GM19468 (cell line): ENCODE results near the gene KIAA1671.

Source experiments
- ATAC-seq: cut with Tn5 transposase; IDR thresholded peaks from one replicate; pipeline ENCODE4 v1.9.1; 2021; ENCODE audit warnings: mild to moderate bottlenecking, moderate library complexity, moderate number of reproducible peaks; ENCODE audit not compliant: unreplicated experiment; ENCODE audit errors: extremely low read depth

KIAA1671 gene

DNA sequence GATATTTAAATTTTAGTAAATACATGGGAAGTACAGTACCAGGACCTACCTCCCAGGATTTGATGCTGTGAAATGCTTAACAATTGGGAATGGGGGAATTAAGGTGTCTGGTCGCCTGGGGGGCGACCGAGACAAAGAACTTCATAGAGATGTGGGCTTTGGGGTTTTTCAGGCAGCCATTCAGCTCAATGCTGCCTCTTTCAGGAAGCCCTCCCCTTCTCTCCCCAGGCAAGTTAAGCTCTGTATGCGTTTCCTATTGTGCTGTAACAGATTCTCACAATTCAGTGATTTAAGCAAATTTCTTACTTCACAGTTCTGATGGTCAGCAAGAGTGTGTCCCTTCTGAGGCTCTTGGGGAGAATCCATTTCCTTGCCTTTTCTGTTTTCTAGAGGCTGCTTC is 53.8 kb downstream of the KIAA1671 start:
- no peak for ATAC-seq

DNA sequence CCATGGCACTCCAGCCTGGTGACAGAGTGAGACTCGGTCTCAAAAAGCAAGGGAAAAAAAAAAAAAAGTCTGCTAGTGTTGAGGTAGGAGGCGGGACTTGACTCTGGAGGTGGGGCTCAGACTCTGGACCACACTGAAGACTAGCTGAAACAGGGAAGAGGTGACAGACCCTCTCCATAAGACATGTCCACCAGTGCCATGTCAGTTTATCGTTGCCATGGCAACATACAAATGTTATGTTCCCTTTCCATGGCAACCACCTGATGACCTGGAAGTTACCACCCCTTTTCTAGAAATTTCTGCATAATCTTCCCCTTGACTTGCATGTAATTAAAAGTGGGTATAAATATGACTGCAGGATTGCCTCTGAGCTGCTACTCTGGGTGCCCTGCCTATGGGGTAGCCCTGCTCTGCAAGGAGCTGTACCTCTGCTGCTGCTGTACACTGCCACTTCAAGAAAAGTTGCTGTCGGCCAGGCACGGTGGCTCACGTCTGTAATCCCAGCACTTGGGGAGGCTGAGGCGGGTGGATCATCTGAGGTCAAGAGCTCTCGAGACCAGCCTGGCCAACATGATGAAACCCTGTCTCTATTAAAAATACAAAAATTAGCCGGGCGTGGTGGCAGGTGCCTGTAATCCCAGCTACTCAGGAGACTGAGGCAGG is 55.1 kb downstream of the KIAA1671 start:
- no peak for ATAC-seq

DNA sequence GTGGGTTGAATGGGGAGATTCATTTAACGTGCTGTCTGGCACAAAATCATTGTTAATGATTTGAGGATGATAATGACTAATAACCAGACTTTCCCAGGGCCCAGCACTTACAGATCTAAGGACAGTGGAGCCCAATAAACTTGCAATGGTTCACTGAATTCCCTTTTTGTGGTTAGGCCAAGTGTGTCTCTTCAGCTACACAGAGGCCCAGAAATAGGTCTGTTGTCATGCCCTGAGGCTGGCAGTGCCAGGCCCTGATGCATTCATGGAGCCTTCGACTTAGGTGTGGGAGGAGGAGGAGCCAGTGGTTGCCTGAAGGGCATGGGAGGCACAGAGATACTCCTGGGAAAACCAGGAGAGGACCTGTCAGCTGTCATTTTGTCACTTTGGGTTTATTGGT is 56.1 kb downstream of the KIAA1671 start:
- no peak for ATAC-seq

DNA sequence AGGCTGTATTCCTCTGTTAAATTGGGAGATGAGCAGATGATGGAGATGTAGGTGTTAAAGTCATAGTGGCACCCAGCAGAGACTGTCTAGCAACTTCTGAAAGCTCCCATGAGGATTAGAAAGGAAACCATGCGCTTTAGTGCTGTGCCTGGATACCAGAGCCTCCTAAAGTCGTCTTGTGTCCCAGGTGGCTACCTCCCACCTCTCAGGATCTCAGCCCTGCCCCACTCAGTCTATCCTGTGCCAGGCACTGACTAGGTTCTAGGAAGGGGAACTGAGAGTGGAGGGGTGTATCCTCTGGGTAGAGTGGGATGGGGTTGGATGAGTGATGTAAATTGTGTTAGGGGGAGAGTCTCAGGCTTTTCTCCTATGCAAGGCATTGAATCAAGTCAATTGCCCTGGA is 60.2 kb downstream of the KIAA1671 start:
- no peak for ATAC-seq

DNA sequence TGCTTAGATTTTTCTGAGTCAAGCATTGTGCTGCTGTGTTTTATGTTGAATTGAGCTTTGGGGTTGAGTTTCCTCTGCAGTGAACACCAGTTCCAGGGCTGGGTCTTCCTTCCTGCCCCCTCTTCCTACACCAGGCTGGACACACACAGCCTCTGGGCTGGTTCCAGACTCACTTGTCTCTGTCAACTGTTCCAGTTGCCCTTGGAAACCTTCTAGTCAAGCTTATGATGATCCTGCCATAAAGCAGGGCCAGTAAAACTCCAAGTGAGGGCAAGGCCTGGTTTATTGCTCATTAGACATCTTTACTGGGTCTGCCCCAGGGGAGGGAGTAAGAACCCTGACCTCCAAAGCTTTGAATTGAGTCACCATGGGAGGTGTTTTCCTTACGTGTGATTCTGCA is 61.1 kb downstream of the KIAA1671 start:
- ATAC-seq: no peak

DNA sequence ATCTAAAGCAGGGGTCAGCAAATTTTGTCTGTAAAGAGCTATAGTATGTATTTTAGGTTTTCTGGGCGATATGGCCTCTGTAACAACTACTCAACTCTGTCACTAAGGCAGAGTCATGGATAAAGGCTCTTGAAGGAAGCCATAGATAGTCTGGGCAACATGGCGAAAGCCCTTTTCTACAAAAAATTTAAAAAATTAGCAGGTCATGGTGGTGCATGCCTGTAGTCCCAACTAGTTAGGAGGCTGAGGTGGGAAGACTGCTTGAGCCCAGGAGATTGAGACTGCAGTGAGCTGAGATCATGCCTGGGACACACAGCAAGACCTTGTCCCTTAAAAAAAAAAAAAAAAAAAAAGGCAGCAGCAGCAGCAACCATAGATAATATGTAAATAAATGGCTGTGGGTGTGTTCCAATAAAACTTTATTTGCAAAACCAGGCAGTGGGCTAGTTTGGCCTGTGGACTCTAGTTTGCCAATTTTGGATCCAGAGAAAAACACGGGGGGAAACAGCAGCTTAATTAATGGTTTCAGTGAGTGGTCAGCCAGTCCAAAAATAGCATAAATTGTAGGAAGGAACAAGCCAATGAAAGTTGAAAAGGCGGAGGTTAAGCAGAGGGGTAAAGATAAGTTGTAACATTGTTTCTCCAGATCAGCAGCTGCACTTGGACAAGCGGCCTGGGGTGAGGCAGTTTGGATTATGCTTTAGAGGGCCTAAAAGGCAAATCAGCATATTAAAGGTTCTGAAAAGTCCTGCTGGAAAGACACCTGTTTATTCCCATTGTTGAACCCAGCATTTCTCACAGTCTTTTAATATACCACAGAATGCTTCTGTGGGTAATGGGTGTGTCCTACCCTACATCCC is 62.6 kb downstream of the KIAA1671 start:
- ATAC-seq: no peak

DNA sequence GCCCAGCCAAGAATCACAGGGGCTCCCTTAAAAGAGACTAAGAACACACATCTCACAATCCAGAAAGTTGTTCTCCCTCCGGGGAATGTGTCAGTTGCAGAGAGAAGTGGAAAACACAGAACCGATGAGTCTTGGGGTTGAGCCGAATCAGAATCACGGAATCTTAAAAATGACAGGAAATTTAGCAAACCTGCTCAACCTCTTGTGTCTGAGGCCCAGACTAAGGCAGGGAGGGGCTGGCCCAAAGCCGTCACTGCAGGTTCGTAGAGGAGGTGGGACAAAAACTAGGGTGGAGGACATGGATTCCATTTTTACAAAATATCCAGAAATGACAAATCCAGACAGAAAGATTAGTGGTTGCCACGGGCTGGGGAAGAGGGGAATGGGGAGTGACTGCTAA is 63.8 kb downstream of the KIAA1671 start:
- ATAC-seq: no peak

DNA sequence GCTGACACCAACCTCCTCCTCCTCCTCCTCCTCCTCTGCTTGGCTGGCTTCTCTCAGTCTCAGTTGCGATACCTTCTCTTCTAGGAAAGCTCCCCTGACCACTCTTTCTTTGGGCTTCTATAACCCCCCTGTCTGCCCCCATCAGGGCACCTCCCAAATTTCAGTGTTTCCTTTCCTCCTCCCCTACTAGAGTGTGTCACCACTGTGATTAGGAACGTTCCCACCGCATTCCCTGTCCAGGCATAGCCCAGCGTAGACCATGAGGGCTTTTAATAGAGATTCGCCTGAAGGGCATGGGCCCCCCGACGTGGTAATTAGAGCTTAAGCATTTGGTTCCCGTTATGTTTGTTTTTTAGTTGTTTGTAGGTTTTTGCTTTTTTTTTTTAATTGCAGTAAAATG is 65.5 kb downstream of the KIAA1671 start:
- no peak for ATAC-seq

DNA sequence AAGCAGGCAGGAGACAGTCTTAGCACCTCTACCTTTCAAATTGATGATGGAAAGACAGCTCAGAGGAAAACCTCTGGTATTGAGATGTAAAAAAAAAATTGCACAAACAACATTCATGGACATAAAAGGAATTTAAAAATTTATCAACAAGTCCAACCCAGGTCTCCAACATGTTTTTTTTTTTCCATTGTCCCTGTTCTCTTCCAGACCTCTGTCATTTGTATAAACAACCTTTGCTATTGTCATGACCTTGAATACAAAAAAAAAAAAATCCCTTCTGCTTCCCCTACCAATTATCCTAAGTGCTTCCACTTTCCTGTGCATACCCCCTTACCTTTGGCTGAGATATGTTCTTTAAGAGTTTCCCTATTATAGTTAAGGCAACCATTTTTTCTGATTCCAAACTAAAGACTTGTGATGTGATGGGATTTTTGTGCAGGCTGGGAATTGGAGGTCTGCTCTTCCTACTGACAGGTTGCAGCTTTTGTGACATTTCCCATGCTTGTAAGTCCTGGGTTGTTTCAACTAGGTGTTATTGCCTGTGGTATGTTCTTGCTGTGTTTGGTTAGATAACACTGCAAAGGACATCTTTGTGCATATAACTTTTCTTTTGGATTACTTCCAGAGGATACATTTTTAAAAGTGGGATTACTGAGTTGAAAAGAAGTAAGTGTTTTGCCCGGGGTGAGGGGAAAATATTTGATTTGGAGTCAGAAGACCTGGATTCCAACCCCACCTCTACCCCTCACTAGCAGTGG is 67.1 kb downstream of the KIAA1671 start:
- ATAC-seq: no peak

DNA sequence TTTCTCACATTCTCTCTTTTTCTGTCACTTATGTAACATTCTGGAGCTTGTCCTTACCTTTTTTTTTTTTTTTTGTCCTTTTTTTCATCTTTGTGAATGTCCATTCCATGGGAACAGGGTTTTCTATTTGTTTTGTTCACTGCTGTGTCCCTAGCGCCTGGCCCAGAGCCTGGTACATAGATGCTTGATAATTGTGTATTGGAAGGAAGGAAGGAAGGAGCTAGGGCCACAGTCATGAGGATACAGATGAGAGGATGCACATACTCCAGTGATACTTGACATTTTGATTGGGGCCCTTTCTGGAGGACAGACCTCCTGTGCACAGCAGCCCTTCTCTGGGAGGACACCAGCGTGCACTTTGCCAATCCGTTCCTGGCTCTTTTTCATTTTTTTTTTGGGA is 68.9 kb downstream of the KIAA1671 start:
- ATAC-seq: no peak

DNA sequence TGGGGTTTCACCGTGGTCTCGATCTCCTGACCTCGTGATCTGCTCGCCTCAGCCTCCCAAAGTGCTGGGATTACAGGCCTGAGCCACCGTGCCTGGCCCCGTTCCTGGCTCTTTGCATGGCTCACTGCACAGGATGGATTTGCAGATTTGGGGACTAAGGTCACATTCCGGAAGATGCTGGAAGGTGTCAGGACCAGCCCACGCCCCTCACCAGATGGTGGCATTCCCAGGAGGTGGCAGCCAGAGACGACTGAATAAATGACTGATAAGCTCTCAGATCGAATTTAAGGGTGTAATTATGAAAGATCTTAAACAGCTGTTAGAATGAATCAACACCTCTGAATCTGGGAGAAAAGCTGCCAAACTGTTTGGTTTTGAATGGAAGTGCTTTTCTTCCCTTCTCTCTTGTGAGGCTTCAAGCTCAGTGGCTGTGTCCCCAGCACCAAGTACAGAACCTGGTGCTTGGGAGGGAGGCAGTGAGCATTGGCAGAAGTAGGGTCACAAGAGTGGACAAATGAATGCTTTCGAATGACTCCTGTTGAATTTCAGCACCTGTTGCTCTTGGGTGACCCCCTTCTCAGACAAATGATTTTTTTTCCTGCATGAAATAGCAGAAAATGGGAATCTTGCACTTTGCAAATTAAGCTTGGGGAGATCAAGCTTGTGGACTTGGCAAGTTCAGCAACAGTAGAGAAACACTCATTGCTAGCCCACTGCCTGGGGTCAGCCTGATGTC is 69.6 kb downstream of the KIAA1671 start:
- ATAC-seq: no peak

DNA sequence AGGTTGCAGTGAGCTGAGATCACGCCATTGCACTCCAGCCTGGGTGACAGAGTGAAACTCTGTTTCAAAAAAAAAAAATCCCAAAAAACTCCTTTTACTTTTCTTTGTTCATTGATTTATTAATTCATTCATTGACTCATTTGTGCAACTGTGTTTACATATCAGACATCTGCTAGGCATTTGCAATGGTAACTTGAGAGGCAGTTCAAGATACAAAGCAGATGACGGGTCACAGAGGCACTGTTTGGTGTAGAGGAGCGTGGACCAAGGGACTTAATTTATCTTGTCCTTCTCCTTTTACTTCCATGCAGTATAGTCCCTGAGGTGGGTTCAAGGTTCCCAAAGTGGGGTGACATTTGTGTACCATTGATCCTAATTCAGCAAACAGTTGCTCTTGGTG is 71.4 kb downstream of the KIAA1671 start:
- ATAC-seq: no peak

DNA sequence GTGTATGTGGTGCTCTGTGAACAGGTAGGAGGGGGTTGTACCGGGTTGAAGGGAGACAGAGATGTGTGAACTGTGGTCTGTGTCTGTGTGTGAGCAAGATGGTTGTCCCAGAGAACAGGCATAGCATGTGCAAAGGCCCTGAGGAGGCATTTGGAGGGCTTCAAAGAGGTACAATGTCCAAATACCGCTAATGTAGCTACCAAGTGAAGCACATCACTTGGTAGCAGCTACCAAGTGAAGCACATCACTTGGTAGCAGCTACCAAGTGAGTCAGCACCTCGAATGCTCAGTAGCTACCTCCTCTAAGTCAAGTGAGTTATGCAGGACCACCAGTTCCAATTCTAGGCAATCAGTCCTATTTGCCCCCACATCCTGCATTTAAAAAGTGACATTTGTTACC is 72.4 kb downstream of the KIAA1671 start:
- ATAC-seq: no peak

DNA sequence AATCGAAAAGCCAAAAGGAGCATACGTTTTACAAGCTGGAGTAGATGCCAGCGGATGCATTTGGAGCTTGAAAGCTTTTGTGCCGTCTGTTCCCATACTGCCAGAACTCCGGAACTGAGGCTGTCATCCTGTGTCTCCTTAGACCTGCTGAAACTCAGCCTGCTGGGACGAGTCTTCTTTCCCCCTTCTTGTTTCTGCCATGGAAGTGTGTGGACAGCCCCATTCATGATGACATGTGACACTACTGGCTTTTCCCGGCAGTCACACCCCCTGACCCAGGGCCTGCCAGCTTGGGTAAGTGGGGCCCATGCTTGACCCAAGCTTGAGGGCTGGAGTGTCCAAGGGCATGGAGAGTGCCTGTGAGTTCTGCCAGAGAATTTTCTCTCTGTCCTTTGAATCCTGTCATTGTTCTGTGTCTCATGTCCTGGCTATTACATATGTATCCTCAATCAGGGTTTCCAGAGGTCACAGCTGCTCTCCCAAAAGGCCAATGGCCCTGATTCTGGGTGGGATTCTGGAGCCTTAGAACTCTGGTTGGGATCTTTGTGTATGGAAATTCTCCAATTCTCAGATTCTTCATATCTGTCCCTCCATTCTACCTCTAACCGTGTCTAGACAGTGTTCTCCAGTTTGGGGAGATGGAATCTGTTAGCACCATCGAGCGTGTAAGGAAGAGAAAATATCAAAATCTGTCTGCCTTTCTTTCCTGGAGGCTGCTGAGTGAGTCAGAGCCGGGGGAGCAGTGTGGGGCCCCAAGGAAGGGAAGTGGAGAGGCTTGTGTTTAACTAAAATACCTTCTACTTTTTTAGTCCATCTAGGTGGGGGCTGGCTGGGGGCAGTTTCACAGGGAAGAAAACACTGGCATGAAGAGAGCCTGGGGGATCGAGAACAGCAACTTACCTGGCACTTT is 73.2 kb downstream of the KIAA1671 start:
- ATAC-seq: no peak

DNA sequence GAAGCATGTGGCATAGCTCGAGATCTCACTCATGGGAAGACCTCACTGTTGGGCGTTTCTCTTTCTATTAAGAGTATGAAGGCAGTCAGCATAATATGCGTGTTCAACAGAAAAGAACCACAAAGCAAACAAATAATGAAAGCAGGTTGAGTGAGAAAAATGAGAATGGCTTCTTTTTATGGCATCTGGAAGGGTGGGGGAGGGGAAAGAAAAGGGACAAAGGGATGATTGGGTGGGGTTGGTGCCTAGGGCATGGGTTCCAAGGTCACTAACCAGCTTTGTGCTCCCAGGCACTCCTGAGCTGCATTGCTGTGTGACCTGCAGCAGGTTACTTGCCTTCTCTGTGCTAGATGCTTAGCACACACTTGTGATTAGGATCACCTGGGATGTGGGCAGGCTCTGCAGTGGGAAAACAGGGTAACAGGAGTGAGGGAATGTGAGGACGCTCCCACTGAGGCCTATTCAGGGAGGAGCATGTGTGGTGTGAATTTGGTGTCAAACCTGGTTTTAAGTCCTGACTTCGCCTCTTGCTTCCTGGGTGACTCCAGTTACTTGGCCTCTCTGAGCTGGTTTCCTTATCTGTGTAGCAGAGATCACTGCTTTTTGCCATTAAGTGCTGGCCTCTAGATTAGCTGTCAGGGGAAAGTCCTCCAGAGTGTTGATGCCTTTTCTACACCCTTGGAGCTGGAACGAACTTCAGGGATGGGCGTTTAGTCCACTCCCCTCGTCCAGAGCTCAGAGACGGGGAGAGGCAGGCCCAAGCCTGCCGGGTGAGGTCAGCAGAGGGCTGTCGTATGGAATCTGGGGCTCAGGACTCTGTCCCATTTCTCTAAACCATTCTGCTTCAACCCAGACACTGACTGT is 74.8 kb downstream of the KIAA1671 start:
- ATAC-seq: no peak

DNA sequence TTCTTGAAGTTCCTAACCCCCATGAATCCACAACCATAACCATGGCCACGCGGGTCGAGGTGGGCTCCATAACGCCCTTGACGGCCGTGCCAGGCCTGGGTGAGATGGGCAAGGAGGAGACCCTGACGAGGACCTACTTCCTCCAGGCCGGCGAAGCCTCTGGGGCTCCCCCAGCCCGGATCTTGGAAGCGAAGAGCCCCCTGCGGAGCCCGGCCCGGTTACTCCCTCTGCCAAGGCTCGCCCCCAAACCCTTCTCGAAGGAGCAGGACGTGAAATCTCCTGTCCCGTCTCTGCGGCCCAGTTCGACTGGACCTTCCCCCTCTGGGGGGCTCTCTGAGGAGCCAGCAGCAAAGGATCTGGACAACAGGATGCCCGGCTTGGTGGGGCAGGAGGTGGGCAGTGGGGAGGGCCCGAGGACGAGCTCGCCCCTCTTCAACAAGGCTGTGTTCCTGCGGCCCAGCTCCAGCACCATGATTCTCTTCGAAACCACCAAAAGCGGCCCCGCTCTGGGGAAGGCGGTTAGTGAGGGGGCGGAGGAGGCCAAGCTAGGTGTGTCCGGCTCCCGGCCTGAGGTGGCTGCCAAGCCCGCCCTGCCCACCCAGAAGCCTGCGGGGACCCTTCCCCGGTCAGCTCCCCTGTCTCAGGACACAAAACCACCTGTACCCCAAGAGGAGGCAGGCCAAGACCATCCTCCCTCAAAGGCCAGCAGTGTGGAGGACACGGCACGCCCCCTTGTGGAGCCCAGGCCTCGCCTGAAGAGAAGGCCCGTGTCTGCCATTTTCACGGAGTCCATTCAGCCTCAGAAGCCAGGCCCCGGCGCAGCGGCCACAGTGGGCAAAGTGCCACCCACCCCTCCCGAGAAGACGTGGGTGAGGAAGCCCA is 75.7 kb downstream of the KIAA1671 start:
- ATAC-seq: no peak

DNA sequence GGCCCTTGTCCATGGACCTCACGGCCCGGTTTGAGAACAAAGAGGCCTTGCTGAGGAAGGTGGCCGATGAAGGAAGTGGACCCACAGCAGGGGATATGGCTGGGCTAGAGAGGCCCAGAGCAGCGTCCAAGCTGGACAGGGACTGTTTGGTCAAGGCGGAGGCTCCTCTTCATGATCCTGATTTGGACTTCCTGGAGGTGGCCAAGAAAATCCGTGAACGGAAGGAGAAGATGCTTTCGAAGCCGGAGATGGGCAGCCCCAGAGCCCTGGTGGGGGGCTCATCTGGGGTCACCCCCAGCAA is 76.3 kb downstream of the KIAA1671 start:
- no peak for ATAC-seq

DNA sequence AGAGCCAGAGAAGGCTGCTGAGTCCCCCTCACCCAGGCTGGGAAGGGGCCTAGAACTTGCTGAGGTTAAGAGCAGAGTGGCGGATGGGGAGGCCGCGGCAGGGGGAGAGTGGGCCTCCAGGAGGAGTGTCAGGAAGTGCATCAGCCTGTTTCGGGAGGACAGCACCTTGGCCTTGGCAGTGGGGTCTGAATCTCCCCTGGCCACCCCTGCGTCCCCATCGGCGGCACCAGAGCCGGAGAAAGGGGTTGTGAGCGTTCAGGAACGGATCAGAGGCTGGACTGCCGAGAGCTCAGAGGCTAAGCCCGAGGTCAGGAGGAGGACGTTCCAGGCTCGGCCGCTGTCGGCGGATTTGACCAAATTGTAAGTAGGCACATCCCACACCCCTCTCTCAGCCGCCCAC is 76.7 kb downstream of the KIAA1671 start:
- ATAC-seq: no peak
